ENCODE results near the gene EN1. TPM values are rescaled to one million over a fixed set of nuclear protein-coding genes. Genes with fewer than 3 reads are reported as not detected.

The EN1 gene
- total and polyA plus RNA-seq, 7 donors, result not detected

DNA sequence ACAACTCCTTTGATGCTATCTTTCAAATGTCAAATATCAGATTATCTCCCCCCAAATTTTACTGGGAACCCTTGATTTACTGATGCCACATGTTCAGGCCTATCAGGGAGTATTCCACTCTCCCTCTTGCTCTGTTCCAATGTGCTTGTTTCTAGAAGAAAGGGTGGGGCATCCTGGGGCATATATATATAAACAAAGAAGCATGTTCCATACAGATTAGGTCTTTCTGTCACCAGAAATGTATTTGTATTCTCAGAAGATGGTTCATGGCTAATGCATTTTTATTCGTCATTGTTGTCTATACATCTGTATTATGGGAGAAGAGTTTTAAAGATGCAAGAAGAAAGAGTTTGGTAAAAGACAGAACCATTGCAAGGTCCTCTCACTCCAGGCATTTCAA, 24.9 kb downstream of the EN1 start:
- intact Hi-C loops (cut with DNase I), result no loop called here
- no peak overlapping the region for H3K27ac ChIP-seq
- H3K4me1 ChIP-seq, result no peaks in the 10 kb centered on the region
- TF ChIP-seq, protein P1, sequence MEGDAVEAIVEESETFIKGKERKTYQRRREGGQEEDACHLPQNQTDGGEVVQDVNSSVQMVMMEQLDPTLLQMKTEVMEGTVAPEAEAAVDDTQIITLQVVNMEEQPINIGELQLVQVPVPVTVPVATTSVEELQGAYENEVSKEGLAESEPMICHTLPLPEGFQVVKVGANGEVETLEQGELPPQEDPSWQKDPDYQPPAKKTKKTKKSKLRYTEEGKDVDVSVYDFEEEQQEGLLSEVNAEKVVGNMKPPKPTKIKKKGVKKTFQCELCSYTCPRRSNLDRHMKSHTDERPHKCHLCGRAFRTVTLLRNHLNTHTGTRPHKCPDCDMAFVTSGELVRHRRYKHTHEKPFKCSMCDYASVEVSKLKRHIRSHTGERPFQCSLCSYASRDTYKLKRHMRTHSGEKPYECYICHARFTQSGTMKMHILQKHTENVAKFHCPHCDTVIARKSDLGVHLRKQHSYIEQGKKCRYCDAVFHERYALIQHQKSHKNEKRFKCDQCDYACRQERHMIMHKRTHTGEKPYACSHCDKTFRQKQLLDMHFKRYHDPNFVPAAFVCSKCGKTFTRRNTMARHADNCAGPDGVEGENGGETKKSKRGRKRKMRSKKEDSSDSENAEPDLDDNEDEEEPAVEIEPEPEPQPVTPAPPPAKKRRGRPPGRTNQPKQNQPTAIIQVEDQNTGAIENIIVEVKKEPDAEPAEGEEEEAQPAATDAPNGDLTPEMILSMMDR (IDR thresholded peaks at IDR 0.05), result no peak
- TF ChIP-seq POLR2AphosphoS5 (IDR thresholded peaks at IDR 0.05), result no peak
- no peak for TF ChIP-seq POLR2A (IDR thresholded peaks at IDR 0.05)
- TF ChIP-seq EP300 (IDR thresholded peaks at IDR 0.05), result no peak
- H3K36me3 ChIP-seq, result no peaks in the 10 kb centered on the region
- no peaks in the 10 kb centered on the region for H3K9me3 ChIP-seq
- DNase-seq, result no peak
- peaks cover 0 to 51% (median 10%) of the 10 kb centered on the region in 3 donors for H3K27me3 ChIP-seq
- WGBS, 2 donors, result 2 to 58% methylated on average over 1 of the region's 1 CpG
- no peak overlapping the region for H3K4me3 ChIP-seq

DNA sequence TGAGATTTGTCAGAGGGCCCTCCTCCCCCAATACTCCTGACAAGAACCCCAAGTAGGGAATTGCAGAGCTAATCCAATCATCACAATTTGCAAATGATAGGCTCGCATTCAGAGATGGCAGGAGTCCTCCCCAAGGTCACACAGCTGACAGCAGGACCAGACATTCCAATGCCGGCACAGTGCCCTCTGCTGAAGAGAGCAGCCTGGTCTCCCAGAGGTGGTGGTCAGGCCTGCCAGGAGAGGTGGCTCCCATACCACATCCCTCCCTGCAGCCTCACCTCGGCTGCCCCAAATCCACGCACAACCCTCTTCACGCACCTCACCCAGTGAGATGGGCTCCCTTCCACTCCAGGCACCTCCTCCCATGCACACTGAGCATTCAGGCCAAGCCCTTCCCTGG, 25.4 kb downstream of the EN1 start:
- TF ChIP-seq, protein P1 (IDR thresholded peaks at IDR 0.05), result no peak
- TF ChIP-seq POLR2AphosphoS5 (IDR thresholded peaks at IDR 0.05) (no peak), POLR2A (IDR thresholded peaks at IDR 0.05) (no peak), EP300 (IDR thresholded peaks at IDR 0.05) (no peak)
- 78 to 83% methylated on average over 5 of the region's 5 CpGs for WGBS, 2 donors
- H3K36me3 ChIP-seq, result no peaks in the 10 kb centered on the region
- no peak overlapping the region for H3K27ac ChIP-seq
- intact Hi-C loops (cut with DNase I), result no loop called here
- no peaks in the 10 kb centered on the region for H3K4me1 ChIP-seq
- H3K9me3 ChIP-seq, result no peaks in the 10 kb centered on the region
- no peak for DNase-seq
- peaks cover 0 to 48% (median 10%) of the 10 kb centered on the region in 3 donors for H3K27me3 ChIP-seq
- no peak overlapping the region for H3K4me3 ChIP-seq

DNA sequence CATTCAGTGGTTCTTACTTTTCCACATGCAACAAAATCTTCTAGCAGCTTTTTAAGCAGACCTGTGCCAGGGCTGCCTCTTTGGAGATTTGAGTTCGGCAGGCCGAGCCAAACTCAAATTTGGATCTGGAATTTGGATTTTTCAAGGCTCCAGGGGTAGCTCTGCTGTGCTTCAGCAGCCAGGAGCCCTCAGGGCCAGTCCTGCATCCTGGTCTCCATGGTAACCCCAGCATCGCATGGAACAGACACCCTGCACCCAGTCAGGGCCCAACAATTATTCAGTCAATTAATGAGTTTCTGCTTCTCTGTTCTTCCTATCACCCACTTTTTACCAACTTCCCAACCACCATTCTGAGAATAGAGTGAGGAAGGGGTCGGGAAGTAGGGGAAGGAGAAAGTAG, 30.0 kb downstream of the EN1 start:
- no peaks in the 10 kb centered on the region for H3K9me3 ChIP-seq
- H3K4me1 ChIP-seq, result no peaks in the 10 kb centered on the region
- intact Hi-C loops (cut with DNase I), result no loop called here
- no peak for DNase-seq
- 62 to 73% methylated on average over 4 of the region's 4 CpGs for WGBS, 2 donors
- H3K4me3 ChIP-seq, result no peak overlapping the region
- TF ChIP-seq POLR2AphosphoS5 (IDR thresholded peaks at IDR 0.05) (no peak), POLR2A (IDR thresholded peaks at IDR 0.05) (no peak), EP300 (IDR thresholded peaks at IDR 0.05) (no peak)
- TF ChIP-seq, protein P1 (IDR thresholded peaks at IDR 0.05), result no peak
- peaks cover 0 to 50% (median 12%) of the 10 kb centered on the region in 3 donors for H3K27me3 ChIP-seq
- H3K27ac ChIP-seq, result no peak overlapping the region
- no peaks in the 10 kb centered on the region for H3K36me3 ChIP-seq

DNA sequence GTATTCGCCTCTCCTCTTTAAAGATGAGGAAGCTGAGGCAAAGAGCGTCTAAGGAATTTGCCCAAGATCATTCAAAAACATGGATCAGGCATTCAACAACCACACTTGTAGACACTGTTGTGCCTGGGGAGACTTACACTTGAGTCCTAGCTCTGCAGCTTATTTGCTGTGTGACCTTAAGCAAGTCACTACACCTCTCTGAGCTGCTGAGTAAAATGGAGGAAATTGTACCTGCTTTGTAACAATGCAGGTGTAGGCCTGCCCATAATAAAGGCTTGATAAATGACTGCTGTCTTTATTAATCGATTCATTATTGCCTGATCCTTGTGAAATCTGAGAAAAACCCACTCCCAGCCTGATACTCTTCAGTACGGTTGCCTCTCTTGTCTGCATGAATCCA, 30.8 kb downstream of the EN1 start:
- intact Hi-C loops (cut with DNase I), result no loop called here
- no peaks in the 10 kb centered on the region for H3K9me3 ChIP-seq
- TF ChIP-seq EP300 (IDR thresholded peaks at IDR 0.05) (no peak), POLR2A (IDR thresholded peaks at IDR 0.05) (no peak), POLR2AphosphoS5 (IDR thresholded peaks at IDR 0.05) (no peak)
- TF ChIP-seq, protein P1 (IDR thresholded peaks at IDR 0.05), result no peak
- no peaks in the 10 kb centered on the region for H3K4me1 ChIP-seq
- 83 to 86% methylated on average over 4 of the region's 4 CpGs for WGBS, 2 donors
- H3K36me3 ChIP-seq, result no peaks in the 10 kb centered on the region
- peaks cover 0 to 54% (median 12%) of the 10 kb centered on the region in 3 donors for H3K27me3 ChIP-seq
- H3K27ac ChIP-seq, result no peak overlapping the region
- no peak for DNase-seq
- no peak overlapping the region for H3K4me3 ChIP-seq

DNA sequence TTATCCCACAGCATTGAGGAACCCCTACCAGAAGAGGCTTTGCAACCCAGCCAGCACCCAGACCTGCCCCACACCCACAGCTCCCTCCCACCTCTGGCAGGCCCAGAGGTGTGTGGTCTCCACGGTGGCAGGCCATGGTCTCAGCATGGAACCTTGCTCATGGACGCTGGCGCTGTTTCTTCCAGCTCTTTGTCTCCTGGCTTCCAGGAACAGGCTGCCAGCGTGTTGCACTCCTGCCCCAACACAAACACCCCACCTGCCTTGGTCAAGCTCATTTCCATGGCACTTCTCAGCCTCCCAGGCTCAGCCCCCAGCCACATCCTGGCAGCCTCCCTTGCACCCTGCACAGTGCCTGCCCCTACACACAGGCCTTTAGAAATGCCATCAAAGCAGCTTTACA, 31.7 kb downstream of the EN1 start:
- no peak overlapping the region for H3K4me3 ChIP-seq
- H3K4me1 ChIP-seq, result no peaks in the 10 kb centered on the region
- TF ChIP-seq, protein P1 (IDR thresholded peaks at IDR 0.05), result no peak
- TF ChIP-seq POLR2AphosphoS5 (IDR thresholded peaks at IDR 0.05), result no peak
- no peak for TF ChIP-seq EP300 (IDR thresholded peaks at IDR 0.05)
- no peak for DNase-seq
- H3K27ac ChIP-seq, result no peak overlapping the region
- no peaks in the 10 kb centered on the region for H3K36me3 ChIP-seq
- intact Hi-C loops (cut with DNase I), result no loop called here
- no peaks in the 10 kb centered on the region for H3K9me3 ChIP-seq
- peaks cover 3 to 58% (median 15%) of the 10 kb centered on the region in 3 donors for H3K27me3 ChIP-seq
- 67 to 73% methylated on average over 4 of the region's 4 CpGs for WGBS, 2 donors
